GM23338 (cell line): Measurements from ENCODE around the gene CDH9. TPM values are rescaled to one million over a fixed set of nuclear protein-coding genes. Genes with fewer than 3 reads are reported as not detected.

ENCODE experiments used
- ATAC-seq: fragments of 200-7000 bp; cut with Tn5 transposase; 3 replicates; pipeline ENCODE4 v1.9.1; 2020
- DNase-seq: peaks from one replicate; pipeline ENCODE4 v3.0.0-alpha.2; 2015; ENCODE audit warnings: low spot score
- H2AFZ ChIP-seq: fragments of 200-600 bp; sonication (generic); 2 replicates; pipeline ENCODE4 v1.8.0; 2016; ENCODE audit warnings: antibody characterized with exemption, mild to moderate bottlenecking, moderate library complexity
- H3F3A ChIP-seq: fragments of 200-600 bp; sonication (generic); replicated peaks from 2 replicates; pipeline ENCODE4 v1.8.0; 2017; ENCODE audit warnings: antibody characterized with exemption, mixed run types, low read depth
- H3K27ac ChIP-seq: fragments of 200-600 bp; sonication (generic); 2 replicates; pipeline ENCODE4 v1.6.1; 2016; ENCODE audit warnings: low read depth
- H3K27me3 ChIP-seq: fragments of 200-600 bp; sonication (generic); 2 replicates; pipeline ENCODE4 v1.8.0; 2016; ENCODE audit warnings: mild to moderate bottlenecking, mixed run types, moderate library complexity; ENCODE audit not compliant: insufficient read depth
- H3K36me3 ChIP-seq: fragments of 200-600 bp; sonication (generic); 2 replicates; pipeline ENCODE4 v1.8.0; 2016; ENCODE audit warnings: mild to moderate bottlenecking; ENCODE audit not compliant: insufficient read depth
- H3K4me1 ChIP-seq: fragments of 200-600 bp; sonication (generic); 2 replicates; pipeline ENCODE4 v1.8.0; 2016; ENCODE audit warnings: mild to moderate bottlenecking, moderate library complexity; ENCODE audit not compliant: insufficient read depth
- H3K4me2 ChIP-seq: fragments of 200-600 bp; sonication (generic); 2 replicates; pipeline ENCODE4 v1.7.1; 2017; ENCODE audit warnings: mixed run types
- H3K4me3 ChIP-seq: fragments of 200-600 bp; sonication (generic); 2 replicates; pipeline ENCODE4 v1.6.1; 2016; ENCODE audit warnings: mixed run types
- H3K79me2 ChIP-seq: fragments of 200-600 bp; sonication (generic); replicated peaks from 2 replicates; pipeline ENCODE4 v1.8.0; 2017; ENCODE audit warnings: mild to moderate bottlenecking; ENCODE audit not compliant: insufficient read depth
- H3K9me2 ChIP-seq: fragments of 200-600 bp; sonication (generic); 2 replicates; pipeline ENCODE4 v1.8.0; 2017; ENCODE audit not compliant: insufficient read depth
- H4K20me1 ChIP-seq: fragments of 200-600 bp; sonication (generic); replicated peaks from 2 replicates; pipeline ENCODE4 v1.8.0; 2017; ENCODE audit warnings: mild to moderate bottlenecking; ENCODE audit not compliant: insufficient read depth
- H3K27ac Mint-ChIP-seq: 2 replicates; pipeline ENCODE4 v1.8.0; 2020; ENCODE audit warnings: inconsistent platforms, mild to moderate bottlenecking, moderate library complexity, mixed read lengths
- H3K27me3 Mint-ChIP-seq: 3 replicates; pipeline ENCODE4 v1.8.0; 2022; ENCODE audit warnings: low read depth, mild to moderate bottlenecking, moderate library complexity, mixed read lengths, inconsistent platforms; ENCODE audit not compliant: insufficient read depth, poor library complexity
- H3K36me3 Mint-ChIP-seq: 3 replicates; pipeline ENCODE4 v1.8.0; 2021; ENCODE audit warnings: low read depth, mild to moderate bottlenecking, inconsistent platforms, moderate library complexity, mixed read lengths
- H3K4me1 Mint-ChIP-seq: 3 replicates; pipeline ENCODE4 v1.8.0; 2020; ENCODE audit warnings: mild to moderate bottlenecking, inconsistent platforms, mixed read lengths
- H3K4me3 Mint-ChIP-seq: 3 replicates; pipeline ENCODE4 v1.8.0; 2021; ENCODE audit warnings: moderate library complexity, mild to moderate bottlenecking, inconsistent platforms, mixed read lengths
- H3K9me3 Mint-ChIP-seq: 3 replicates; pipeline ENCODE4 v1.8.0; 2020; ENCODE audit warnings: moderate library complexity, mild to moderate bottlenecking, inconsistent platforms, mixed read lengths
- EZH2 ChIP-seq: fragments of 200-600 bp; sonication (generic); IDR thresholded peaks from one replicate; pipeline ENCODE4 v1.8.0; 2017; ENCODE audit warnings: antibody characterized with exemption, mild to moderate bottlenecking, low read depth; ENCODE audit not compliant: unreplicated experiment
- NANOG ChIP-seq: IDR thresholded peaks from 2 replicates; pipeline ENCODE4 v1.6.1; 2016; ENCODE audit warnings: antibody characterized with exemption, borderline replicate concordance
- POLR2AphosphoS5 ChIP-seq: IDR thresholded peaks from 2 replicates; pipeline ENCODE4 v1.6.1; 2016; ENCODE audit warnings: antibody characterized with exemption, low read depth
- STAT1 ChIP-seq: IDR thresholded peaks from one replicate; pipeline ENCODE4 v1.6.1; 2016; ENCODE audit warnings: antibody characterized with exemption; ENCODE audit not compliant: unreplicated experiment
- ZNF331 ChIP-seq: fragments of 250-450 bp; sonication (Bioruptor Pico); IDR thresholded peaks from 2 replicates; pipeline ENCODE4 v1.5.0; 2020; ENCODE audit warnings: low read depth, mild to moderate bottlenecking, moderate library complexity
- polyA plus RNA-seq: library from polyadenylated mRNA; unstranded; fragments of >200 nt; fragmentation: Nextera tagmentation; extraction: Ambion mirVana; gene quantifications from 2 replicates; pipeline ENCODE4 v1.2.1, GENCODE V29; 2016
- total RNA-seq: library from RNA; depleted of rRNA; stranded (reverse); fragments of >200 nt; shearing (Covaris generic); gene quantifications from 2 replicates; pipeline ENCODE4 v1.2.3, GENCODE V29; 2014
- TF ChIP-seq, protein P1 (sequence below): fragments of 250-450 bp; sonication (Bioruptor Pico); IDR thresholded peaks from 2 replicates; pipeline ENCODE4 v1.5.0; 2020; ENCODE audit warnings: mild to moderate bottlenecking, moderate library complexity

Gene CDH9
- total and polyA plus RNA-seq, 2 experiments from 2014 or later = 0.26 to 0.31 TPM

DNA sequence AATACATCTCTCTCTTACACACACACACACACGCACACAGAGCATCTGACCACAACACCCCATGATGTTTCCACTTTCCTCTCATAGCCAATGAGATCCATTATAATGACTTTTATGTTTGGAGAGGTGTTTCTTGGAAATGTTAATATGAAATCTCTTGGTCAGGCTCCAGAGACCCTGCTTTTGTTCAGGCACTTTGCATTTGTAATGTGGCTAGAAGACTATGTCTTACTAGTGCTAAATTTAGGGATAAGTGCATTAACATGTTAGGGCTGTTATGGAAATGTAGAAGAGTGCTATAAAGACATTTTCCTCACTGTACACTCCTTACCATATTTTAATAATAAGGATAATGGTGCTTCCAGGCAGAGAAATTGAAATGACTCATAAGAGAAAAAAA lies 3.8 kb downstream of the CDH9 start (continued):
- TF ChIP-seq, protein P1, sequence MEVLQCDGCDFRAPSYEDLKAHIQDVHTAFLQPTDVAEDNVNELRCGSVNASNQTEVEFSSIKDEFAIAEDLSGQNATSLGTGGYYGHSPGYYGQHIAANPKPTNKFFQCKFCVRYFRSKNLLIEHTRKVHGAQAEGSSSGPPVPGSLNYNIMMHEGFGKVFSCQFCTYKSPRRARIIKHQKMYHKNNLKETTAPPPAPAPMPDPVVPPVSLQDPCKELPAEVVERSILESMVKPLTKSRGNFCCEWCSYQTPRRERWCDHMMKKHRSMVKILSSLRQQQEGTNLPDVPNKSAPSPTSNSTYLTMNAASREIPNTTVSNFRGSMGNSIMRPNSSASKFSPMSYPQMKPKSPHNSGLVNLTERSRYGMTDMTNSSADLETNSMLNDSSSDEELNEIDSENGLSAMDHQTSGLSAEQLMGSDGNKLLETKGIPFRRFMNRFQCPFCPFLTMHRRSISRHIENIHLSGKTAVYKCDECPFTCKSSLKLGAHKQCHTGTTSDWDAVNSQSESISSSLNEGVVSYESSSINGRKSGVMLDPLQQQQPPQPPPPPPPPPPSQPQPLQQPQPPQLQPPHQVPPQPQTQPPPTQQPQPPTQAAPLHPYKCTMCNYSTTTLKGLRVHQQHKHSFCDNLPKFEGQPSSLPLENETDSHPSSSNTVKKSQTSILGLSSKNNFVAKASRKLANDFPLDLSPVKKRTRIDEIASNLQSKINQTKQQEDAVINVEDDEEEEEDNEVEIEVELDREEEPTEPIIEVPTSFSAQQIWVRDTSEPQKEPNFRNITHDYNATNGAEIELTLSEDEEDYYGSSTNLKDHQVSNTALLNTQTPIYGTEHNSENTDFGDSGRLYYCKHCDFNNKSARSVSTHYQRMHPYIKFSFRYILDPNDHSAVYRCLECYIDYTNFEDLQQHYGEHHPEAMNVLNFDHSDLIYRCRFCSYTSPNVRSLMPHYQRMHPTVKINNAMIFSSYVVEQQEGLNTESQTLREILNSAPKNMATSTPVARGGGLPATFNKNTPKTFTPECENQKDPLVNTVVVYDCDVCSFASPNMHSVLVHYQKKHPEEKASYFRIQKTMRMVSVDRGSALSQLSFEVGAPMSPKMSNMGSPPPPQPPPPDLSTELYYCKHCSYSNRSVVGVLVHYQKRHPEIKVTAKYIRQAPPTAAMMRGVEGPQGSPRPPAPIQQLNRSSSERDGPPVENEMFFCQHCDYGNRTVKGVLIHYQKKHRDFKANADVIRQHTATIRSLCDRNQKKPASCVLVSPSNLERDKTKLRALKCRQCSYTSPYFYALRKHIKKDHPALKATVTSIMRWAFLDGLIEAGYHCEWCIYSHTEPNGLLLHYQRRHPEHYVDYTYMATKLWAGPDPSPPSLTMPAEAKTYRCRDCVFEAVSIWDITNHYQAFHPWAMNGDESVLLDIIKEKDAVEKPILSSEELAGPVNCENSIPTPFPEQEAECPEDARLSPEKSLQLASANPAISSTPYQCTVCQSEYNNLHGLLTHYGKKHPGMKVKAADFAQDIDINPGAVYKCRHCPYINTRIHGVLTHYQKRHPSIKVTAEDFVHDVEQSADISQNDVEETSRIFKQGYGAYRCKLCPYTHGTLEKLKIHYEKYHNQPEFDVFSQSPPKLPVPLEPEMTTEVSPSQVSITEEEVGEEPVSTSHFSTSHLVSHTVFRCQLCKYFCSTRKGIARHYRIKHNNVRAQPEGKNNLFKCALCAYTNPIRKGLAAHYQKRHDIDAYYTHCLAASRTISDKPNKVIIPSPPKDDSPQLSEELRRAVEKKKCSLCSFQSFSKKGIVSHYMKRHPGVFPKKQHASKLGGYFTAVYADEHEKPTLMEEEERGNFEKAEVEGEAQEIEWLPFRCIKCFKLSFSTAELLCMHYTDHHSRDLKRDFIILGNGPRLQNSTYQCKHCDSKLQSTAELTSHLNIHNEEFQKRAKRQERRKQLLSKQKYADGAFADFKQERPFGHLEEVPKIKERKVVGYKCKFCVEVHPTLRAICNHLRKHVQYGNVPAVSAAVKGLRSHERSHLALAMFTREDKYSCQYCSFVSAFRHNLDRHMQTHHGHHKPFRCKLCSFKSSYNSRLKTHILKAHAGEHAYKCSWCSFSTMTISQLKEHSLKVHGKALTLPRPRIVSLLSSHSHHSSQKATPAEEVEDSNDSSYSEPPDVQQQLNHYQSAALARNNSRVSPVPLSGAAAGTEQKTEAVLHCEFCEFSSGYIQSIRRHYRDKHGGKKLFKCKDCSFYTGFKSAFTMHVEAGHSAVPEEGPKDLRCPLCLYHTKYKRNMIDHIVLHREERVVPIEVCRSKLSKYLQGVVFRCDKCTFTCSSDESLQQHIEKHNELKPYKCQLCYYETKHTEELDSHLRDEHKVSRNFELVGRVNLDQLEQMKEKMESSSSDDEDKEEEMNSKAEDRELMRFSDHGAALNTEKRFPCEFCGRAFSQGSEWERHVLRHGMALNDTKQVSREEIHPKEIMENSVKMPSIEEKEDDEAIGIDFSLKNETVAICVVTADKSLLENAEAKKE (CRISPR knock-in tag) = no peak
- TF ChIP-seq STAT1 (no peak), EZH2 (no peak)

DNA sequence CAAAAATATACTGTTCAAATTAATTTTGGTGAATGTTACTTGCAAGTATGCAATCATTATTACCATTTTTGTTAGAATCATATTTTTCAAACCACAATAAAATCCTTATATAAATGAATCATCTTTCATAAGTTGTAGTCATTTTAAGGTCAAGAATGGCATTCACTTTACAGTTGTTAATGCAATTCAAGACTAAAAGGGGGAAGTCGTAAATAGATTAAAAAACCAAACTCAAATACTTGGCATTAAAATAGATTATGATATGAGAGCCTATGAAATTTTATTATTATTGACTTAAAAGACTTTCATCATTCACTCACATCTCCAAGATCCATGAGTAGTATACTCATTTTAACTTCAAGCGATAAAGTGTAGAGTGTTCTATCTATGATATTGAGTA lies 11.6 kb downstream of the CDH9 start:
- no peaks in the 10 kb centered on the region for H3K79me2 ChIP-seq
- no peak overlapping the region for H2AFZ ChIP-seq
- no peaks in the 10 kb centered on the region for H3K9me3 Mint-ChIP-seq
- H3K4me2 ChIP-seq = no peak overlapping the region
- H3K27me3 Mint-ChIP-seq = no peaks in the 10 kb centered on the region
- no peak for DNase-seq
- no peaks in the 10 kb centered on the region for H3K36me3 Mint-ChIP-seq
- no peaks in the 10 kb centered on the region for H3K4me1 Mint-ChIP-seq
- H3K36me3 ChIP-seq = no peaks in the 10 kb centered on the region
- H3K27ac ChIP-seq = no peak overlapping the region
- no peak overlapping the region for H3K4me3 ChIP-seq
- no peak for ATAC-seq
- H3K9me2 ChIP-seq = no peaks in the 10 kb centered on the region
- no peaks in the 10 kb centered on the region for H3K27me3 ChIP-seq
- H3K27ac Mint-ChIP-seq = no peak overlapping the region
- H3K4me3 Mint-ChIP-seq = no peak overlapping the region
- 0 out of 2 replicates have a peak, but pooled peaks cover 3% of the 10 kb centered on the region for H3K4me1 ChIP-seq
- no peaks in the 10 kb centered on the region for H4K20me1 ChIP-seq
- H3F3A ChIP-seq = no peaks in the 10 kb centered on the region
- TF ChIP-seq ZNF331 (CRISPR knock-in tag) (no peak), POLR2AphosphoS5 (no peak), NANOG (no peak)
- TF ChIP-seq, protein P1 (CRISPR knock-in tag) = no peak
